Choroid plexus epithelial cell (primary cell): ENCODE measurements around the gene DLX6.

Source experiments
- DNase-seq: peaks from one replicate; pipeline ENCODE4 v3.0.0-alpha.2; 2010; ENCODE audit warnings: low read depth
- H3K4me3 ChIP-seq: 2 replicates; pipeline ENCODE4 v1.5.1; 2011; ENCODE audit warnings: low read depth, mild to moderate bottlenecking, control low read depth, low read length, moderate library complexity
- CTCF ChIP-seq: conservative IDR thresholded peaks from 2 replicates; pipeline ENCODE4 v1.5.1; 2011; ENCODE audit warnings: low read depth, mild to moderate bottlenecking, control low read depth, inconsistent platforms, low read length, moderate library complexity

The DLX6 gene

GRCh38 chr7:96996111-96996957 is 9.0 kb upstream of the DLX6 start:
- no peak overlapping the region for H3K4me3 ChIP-seq
- no peak for TF ChIP-seq CTCF
- DNase-seq, result no peak

GRCh38 chr7:96996958-96997511 is 8.3 kb upstream of the DLX6 start:
- no peak overlapping the region for H3K4me3 ChIP-seq
- no peak for DNase-seq
- TF ChIP-seq CTCF, result no peak

GRCh38 chr7:96997512-96998032 is 7.8 kb upstream of the DLX6 start:
- H3K4me3 ChIP-seq, result no peak overlapping the region
- no peak for DNase-seq
- TF ChIP-seq CTCF, result no peak

GRCh38 chr7:96998333-96998732 is 7.0 kb upstream of the DLX6 start:
- DNase-seq, result no peak
- TF ChIP-seq CTCF, result no peak
- H3K4me3 ChIP-seq, result no peak overlapping the region

GRCh38 chr7:96998744-96999143 is 6.6 kb upstream of the DLX6 start:
- no peak overlapping the region for H3K4me3 ChIP-seq
- DNase-seq, result no peak
- TF ChIP-seq CTCF, result no peak

GRCh38 chr7:97001221-97001620 is 4.1 kb upstream of the DLX6 start:
- TF ChIP-seq CTCF, result no peak
- no peak for DNase-seq
- no peak overlapping the region for H3K4me3 ChIP-seq
